Stimulated activated CD8-positive, alpha-beta memory T cell treated with anti-CD3 and anti-CD28 coated beads, Interleukin-12 subunit alpha, Interleukin-12 subunit beta, amount 100 ng/mL, for 24 hours (primary cell): ENCODE results near the gene MAB21L4.

Experiments
- DNase-seq: peaks from one replicate; pipeline ENCODE4 v3.0.0-alpha.2; 2020; ENCODE audit errors: extremely low read depth

The MAB21L4 gene

GRCh38 chr2:240894836-240895558 lies 959 bp downstream of the MAB21L4 start:
- no peak for DNase-seq

GRCh38 chr2:240894006-240894405 lies 1.9 kb downstream of the MAB21L4 start:
- DNase-seq = no peak

GRCh38 chr2:240893363-240893844 lies 2.6 kb downstream of the MAB21L4 start:
- DNase-seq = peak; percentile 48

GRCh38 chr2:240892925-240893324 lies 3.0 kb downstream of the MAB21L4 start:
- DNase-seq = no peak

GRCh38 chr2:240892356-240892755 lies 3.6 kb downstream of the MAB21L4 start:
- no peak for DNase-seq

- DNase-seq = no peak
These were observed 4.2 kb downstream of the MAB21L4 start for GRCh38 chr2:240891492-240892340.

- DNase-seq = no peak
These were observed 5.3 kb downstream of the MAB21L4 start for GRCh38 chr2:240890691-240891090.

GRCh38 chr2:240889601-240890560 lies 6.1 kb downstream of the MAB21L4 start:
- DNase-seq = no peak

- no peak for DNase-seq
These were observed 6.9 kb downstream of the MAB21L4 start for GRCh38 chr2:240888890-240889573.

- DNase-seq = no peak
These were observed 7.6 kb downstream of the MAB21L4 start for GRCh38 chr2:240888130-240888889.

- DNase-seq = no peak
These were observed 8.3 kb downstream of the MAB21L4 start for GRCh38 chr2:240887631-240888030.

GRCh38 chr2:240886678-240887609 lies 9.0 kb downstream of the MAB21L4 start:
- no peak for DNase-seq

GRCh38 chr2:240886023-240886565 lies 9.9 kb downstream of the MAB21L4 start:
- DNase-seq = no peak

- DNase-seq = no peak
These were observed 10.4 kb downstream of the MAB21L4 start for GRCh38 chr2:240885566-240885965.

GRCh38 chr2:240884745-240885144 lies 11.2 kb downstream of the MAB21L4 start:
- DNase-seq = no peak

GRCh38 chr2:240884221-240884620 lies 11.7 kb downstream of the MAB21L4 start:
- DNase-seq = no peak

- no peak for DNase-seq
These were observed 14.0 kb downstream of the MAB21L4 start for GRCh38 chr2:240881913-240882312.

GRCh38 chr2:240879105-240879504 lies 16.9 kb downstream of the MAB21L4 start:
- no peak for DNase-seq

- DNase-seq = no peak
These were observed 17.5 kb downstream of the MAB21L4 start for GRCh38 chr2:240878341-240878936.
